ENCODE results near the gene GNAZ.

Gene GNAZ

GRCh38 chr22:23061471-23062280 is 8.6 kb upstream of the GNAZ start:
- DNase-seq (ENCODE audit: extremely low spot score): no peak
- ChIA-PET CTCF (no interaction called here), POLR2A (no interaction called here)
- TF ChIP-seq CTBP1 (IDR thresholded peaks at IDR 0.05; ENCODE audit: borderline replicate concordance) (no peak), SP1 (IDR thresholded peaks at IDR 0.05) (no peak), HDGF (IDR thresholded peaks at IDR 0.05; ENCODE audit: borderline replicate concordance) (no peak), L3MBTL2 (conservative IDR thresholded peaks at IDR 0.05) (no peak), ARNT (IDR thresholded peaks at IDR 0.05) (no peak), ELF4 (IDR thresholded peaks at IDR 0.05) (no peak), ZNF384 (IDR thresholded peaks at IDR 0.05) (no peak), FOXA1 (IDR thresholded peaks at IDR 0.05) (no peak), TARDBP (IDR thresholded peaks at IDR 0.05) (no peak), FOXM1 (IDR thresholded peaks at IDR 0.05; ENCODE audit: borderline replicate concordance) (no peak), PKNOX1 (IDR thresholded peaks at IDR 0.05) (no peak), SUZ12 (IDR thresholded peaks at IDR 0.05) (no peak), FOXK2 (IDR thresholded peaks at IDR 0.05) (no peak), LEF1 (IDR thresholded peaks at IDR 0.05; ENCODE audit: borderline replicate concordance) (no peak), BHLHE40 (IDR thresholded peaks at IDR 0.05; ENCODE audit: borderline replicate concordance) (no peak)

DNA sequence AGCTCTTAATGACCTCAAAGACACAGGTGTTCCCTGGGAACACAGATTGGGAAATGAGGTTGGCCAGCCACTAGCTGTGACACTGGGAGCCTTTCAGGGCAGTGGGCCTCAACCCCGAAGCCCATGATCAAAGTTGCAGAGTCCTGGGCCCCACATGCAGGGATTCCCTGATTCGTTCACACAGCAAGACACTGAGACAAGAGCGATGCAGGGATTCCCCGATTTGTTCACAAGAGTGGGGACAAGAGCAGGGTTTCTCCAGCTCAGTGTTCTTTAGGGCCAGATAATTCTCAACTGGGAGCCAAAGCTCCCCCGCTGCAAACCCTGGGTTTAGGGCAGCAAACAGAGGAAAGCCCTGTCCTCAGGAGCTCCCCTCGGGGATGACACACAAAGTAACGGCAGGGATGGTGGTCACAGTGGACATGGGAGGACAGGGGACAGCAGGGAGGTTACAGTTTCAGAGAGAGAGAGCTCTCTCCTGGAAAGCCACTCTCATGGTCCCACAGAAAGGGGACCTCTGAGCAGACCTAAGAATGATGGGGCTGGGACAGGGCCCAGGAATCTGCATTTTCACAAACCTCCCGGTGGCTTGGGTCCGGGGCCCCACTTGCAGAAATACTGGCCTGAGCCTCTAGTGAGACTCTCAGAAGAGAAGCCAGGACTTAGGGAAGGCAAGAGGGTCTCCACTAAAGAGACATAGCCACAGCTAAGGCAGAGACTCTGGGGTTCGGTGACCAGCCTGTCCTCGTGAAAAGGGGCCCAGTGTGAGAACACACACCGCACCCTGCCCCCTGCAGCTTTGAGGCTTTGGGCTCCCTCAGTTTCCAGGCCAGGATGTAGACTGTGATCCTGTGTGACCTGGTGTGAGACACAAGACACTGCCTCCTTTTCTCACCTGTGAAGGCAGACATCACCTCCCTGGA is 7.4 kb upstream of the GNAZ start:
- POLR2A ChIA-PET: no interaction called here
- no peak for TF ChIP-seq NFRKB (IDR thresholded peaks at IDR 0.05)
- TF ChIP-seq LEF1 (IDR thresholded peaks at IDR 0.05; ENCODE audit: borderline replicate concordance): no peak
- CTCF ChIA-PET: no interaction called here
- DNase-seq (ENCODE audit: extremely low spot score): no peak

DNA sequence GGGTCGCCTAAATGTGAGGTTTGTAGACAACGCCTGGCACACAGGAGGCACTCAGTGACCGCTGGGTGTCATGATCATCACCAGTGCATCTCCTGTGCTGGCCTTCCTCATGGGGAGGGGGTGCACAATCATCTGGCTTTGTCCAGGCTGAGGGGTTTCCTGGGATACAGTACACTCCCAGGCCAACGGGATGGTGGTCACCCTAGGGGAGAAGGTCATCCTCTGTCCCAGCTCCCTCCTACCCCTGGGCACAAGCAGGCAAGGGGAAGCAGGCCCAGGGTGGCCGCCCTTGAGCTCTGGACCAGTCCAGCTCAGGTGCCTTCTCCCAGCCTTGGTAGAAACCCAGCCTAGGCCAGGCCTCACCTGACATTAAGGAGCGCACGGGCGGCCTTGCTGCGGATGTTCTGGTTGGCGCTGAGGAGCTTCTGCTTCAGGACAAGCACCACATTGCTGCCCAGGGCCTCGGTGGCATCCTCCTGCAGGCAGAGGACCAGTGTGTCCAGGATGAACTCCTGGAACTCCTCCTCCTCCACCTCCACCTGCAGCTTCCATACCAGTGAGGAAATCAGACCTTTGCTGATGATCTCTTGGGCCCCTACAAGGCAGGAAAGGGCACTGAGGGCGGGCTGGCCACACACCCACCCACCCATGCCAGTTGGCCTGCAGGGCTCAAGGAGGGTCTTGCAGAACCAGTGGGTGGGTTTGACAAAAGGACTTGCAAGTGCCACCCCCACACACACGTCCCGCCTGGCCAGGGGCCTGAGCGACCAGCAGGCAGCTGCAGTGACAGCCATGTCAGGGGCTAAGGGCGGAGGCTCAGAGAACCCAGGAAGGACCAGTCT is 6.6 kb upstream of the GNAZ start:
- no peak for TF ChIP-seq CTBP1 (IDR thresholded peaks at IDR 0.05; ENCODE audit: borderline replicate concordance)
- TF ChIP-seq FOXA1 (IDR thresholded peaks at IDR 0.05): no peak
- no peak for TF ChIP-seq LEF1 (IDR thresholded peaks at IDR 0.05; ENCODE audit: borderline replicate concordance)
- no peak for TF ChIP-seq SUZ12 (IDR thresholded peaks at IDR 0.05)
- no peak for TF ChIP-seq TARDBP (IDR thresholded peaks at IDR 0.05)
- TF ChIP-seq BHLHE40 (IDR thresholded peaks at IDR 0.05; ENCODE audit: borderline replicate concordance): no peak
- TF ChIP-seq PKNOX1 (IDR thresholded peaks at IDR 0.05): no peak
- TF ChIP-seq NFRKB (IDR thresholded peaks at IDR 0.05): no peak
- no peak for TF ChIP-seq ZNF384 (IDR thresholded peaks at IDR 0.05)
- TF ChIP-seq FOXM1 (IDR thresholded peaks at IDR 0.05; ENCODE audit: borderline replicate concordance): no peak
- TF ChIP-seq SP1 (IDR thresholded peaks at IDR 0.05): no peak
- no peak for TF ChIP-seq HDGF (IDR thresholded peaks at IDR 0.05; ENCODE audit: borderline replicate concordance)
- TF ChIP-seq ARNT (IDR thresholded peaks at IDR 0.05): no peak
- TF ChIP-seq L3MBTL2 (conservative IDR thresholded peaks at IDR 0.05): no peak
- TF ChIP-seq ELF4 (IDR thresholded peaks at IDR 0.05): no peak
- no peak for TF ChIP-seq FOXK2 (IDR thresholded peaks at IDR 0.05)
- DNase-seq (ENCODE audit: extremely low spot score): no peak
- ChIA-PET CTCF (no interaction called here), POLR2A (no interaction called here)

GRCh38 chr22:23064381-23065068 is 5.8 kb upstream of the GNAZ start:
- TF ChIP-seq TARDBP (IDR thresholded peaks at IDR 0.05) (no peak), FOXM1 (IDR thresholded peaks at IDR 0.05; ENCODE audit: borderline replicate concordance) (no peak), LEF1 (IDR thresholded peaks at IDR 0.05; ENCODE audit: borderline replicate concordance) (no peak), PKNOX1 (IDR thresholded peaks at IDR 0.05) (no peak), CTBP1 (IDR thresholded peaks at IDR 0.05; ENCODE audit: borderline replicate concordance) (no peak), SP1 (IDR thresholded peaks at IDR 0.05) (no peak), HDGF (IDR thresholded peaks at IDR 0.05; ENCODE audit: borderline replicate concordance) (no peak), ZNF384 (IDR thresholded peaks at IDR 0.05) (no peak), ARNT (IDR thresholded peaks at IDR 0.05) (no peak), BHLHE40 (IDR thresholded peaks at IDR 0.05; ENCODE audit: borderline replicate concordance) (no peak), SUZ12 (IDR thresholded peaks at IDR 0.05) (no peak), FOXA1 (IDR thresholded peaks at IDR 0.05) (no peak), FOXK2 (IDR thresholded peaks at IDR 0.05) (no peak), ELF4 (IDR thresholded peaks at IDR 0.05) (no peak), NFRKB (IDR thresholded peaks at IDR 0.05) (no peak), L3MBTL2 (conservative IDR thresholded peaks at IDR 0.05) (no peak)
- no peak for DNase-seq (ENCODE audit: extremely low spot score)
- POLR2A ChIA-PET: no interaction called here
- CTCF ChIA-PET: no interaction called here

Measured in HEK293T (cell line).